H9 (cell line): Measurements from ENCODE around the gene SUPT5H. TPM values are rescaled to one million over a fixed set of nuclear protein-coding genes. Genes with fewer than 3 reads are reported as not detected.
A peak's percentile ranks its signal among the peaks of the same experiment; 100 is the strongest.

ENCODE experiments used
- DNase-seq: peaks from one replicate; pipeline ENCODE4 v3.0.0-alpha.2; 2017
- H2AFZ ChIP-seq: one replicate; pipeline ENCODE4 v1.6.1; 2013; ENCODE audit warnings: mild to moderate bottlenecking, low read length, control low read depth, moderate library complexity
- H2AK5ac ChIP-seq: 2 replicates; pipeline ENCODE4 v1.6.1; 2013; ENCODE audit warnings: low read length, control low read depth, mixed read lengths; ENCODE audit not compliant: insufficient read length
- H2BK120ac ChIP-seq: one replicate; pipeline ENCODE4 v1.6.1; 2013; ENCODE audit warnings: low read depth, mild to moderate bottlenecking, low read length, control low read depth, inconsistent platforms; ENCODE audit not compliant: poor library complexity, severe bottlenecking
- H2BK12ac ChIP-seq: 2 replicates; pipeline ENCODE4 v1.6.1; 2013; ENCODE audit warnings: low read length, control low read depth, mixed read lengths, low read depth; ENCODE audit not compliant: insufficient read length
- H2BK15ac ChIP-seq: 2 replicates; pipeline ENCODE4 v1.6.1; 2013; ENCODE audit warnings: low read depth, low read length, control low read depth
- H2BK20ac ChIP-seq: one replicate; pipeline ENCODE4 v1.6.1; 2013; ENCODE audit warnings: low read depth, mild to moderate bottlenecking, low read length, control low read depth, inconsistent platforms; ENCODE audit not compliant: poor library complexity, severe bottlenecking
- H2BK5ac ChIP-seq: 2 replicates; pipeline ENCODE4 v1.6.1; 2013; ENCODE audit warnings: low read length, control low read depth, mixed read lengths; ENCODE audit not compliant: insufficient read length
- H3K14ac ChIP-seq: 2 replicates; pipeline ENCODE4 v1.6.1; 2013; ENCODE audit warnings: low read length, control low read depth; ENCODE audit not compliant: insufficient read depth
- H3K18ac ChIP-seq: 2 replicates; pipeline ENCODE4 v1.6.1; 2013; ENCODE audit warnings: low read depth, mild to moderate bottlenecking, mixed read lengths, low read length, control low read depth; ENCODE audit not compliant: insufficient read length
- H3K23ac ChIP-seq: 2 replicates; pipeline ENCODE4 v1.6.1; 2013; ENCODE audit warnings: low read length, control low read depth, mixed read lengths, low read depth; ENCODE audit not compliant: insufficient read length
- H3K23me2 ChIP-seq: 2 replicates; pipeline ENCODE4 v1.6.1; 2013; ENCODE audit warnings: low read depth, mild to moderate bottlenecking, mixed read lengths, low read length, control low read depth; ENCODE audit not compliant: insufficient read length, poor library complexity, severe bottlenecking
- H3K27ac ChIP-seq: 2 replicates; pipeline ENCODE4 v1.5.1; 2013; ENCODE audit warnings: low read length, control low read depth, mixed read lengths, low read depth; ENCODE audit not compliant: insufficient read length
- H3K27me3 ChIP-seq: 2 replicates; pipeline ENCODE4 v1.6.1; 2013; ENCODE audit warnings: low read length, control low read depth, inconsistent platforms; ENCODE audit not compliant: insufficient read depth
- H3K4ac ChIP-seq: 2 replicates; pipeline ENCODE4 v1.6.1; 2013; ENCODE audit warnings: low read depth, mild to moderate bottlenecking, control low read depth, inconsistent platforms, low read length, moderate library complexity
- H3K4me1 ChIP-seq: 2 replicates; pipeline ENCODE4 v1.6.1; 2013; ENCODE audit warnings: low read length, control low read depth, inconsistent platforms; ENCODE audit not compliant: insufficient read depth
- H3K4me2 ChIP-seq: 2 replicates; pipeline ENCODE4 v1.6.1; 2013; ENCODE audit warnings: low read length, control low read depth, mixed read lengths; ENCODE audit not compliant: insufficient read length, insufficient read depth
- H3K56ac ChIP-seq: 2 replicates; pipeline ENCODE4 v1.6.1; 2013; ENCODE audit warnings: low read depth, mild to moderate bottlenecking, mixed read lengths, low read length, control low read depth; ENCODE audit not compliant: insufficient read length
- H3K79me1 ChIP-seq: 2 replicates; pipeline ENCODE4 v1.6.1; 2013; ENCODE audit warnings: low read depth, mild to moderate bottlenecking, moderate library complexity, low read length, control low read depth, inconsistent platforms; ENCODE audit not compliant: insufficient read depth, poor library complexity, severe bottlenecking
- H3K79me2 ChIP-seq: 2 replicates; pipeline ENCODE4 v1.6.1; 2013; ENCODE audit warnings: low read length, control low read depth, inconsistent platforms; ENCODE audit not compliant: insufficient read depth
- H3K9ac ChIP-seq: 2 replicates; pipeline ENCODE4 v1.6.1; 2013; ENCODE audit warnings: low read length, control low read depth, mixed read lengths; ENCODE audit not compliant: insufficient read length; ENCODE audit errors: extremely low read depth
- H3K9me3 ChIP-seq: one replicate; pipeline ENCODE4 v1.6.1; 2013; ENCODE audit warnings: low read depth, low read length, inconsistent platforms; ENCODE audit not compliant: control insufficient read depth
- H3T11ph ChIP-seq: one replicate; pipeline ENCODE4 v1.6.1; 2013; ENCODE audit warnings: mild to moderate bottlenecking, low read length, control low read depth, inconsistent platforms
- H4K20me1 ChIP-seq: one replicate; pipeline ENCODE4 v1.6.1; 2013; ENCODE audit not compliant: control insufficient read depth, insufficient read length, insufficient read depth
- H4K5ac ChIP-seq: 2 replicates; pipeline ENCODE4 v1.6.1; 2013; ENCODE audit warnings: low read depth, mild to moderate bottlenecking, mixed read lengths, low read length, control low read depth; ENCODE audit not compliant: insufficient read length
- H4K8ac ChIP-seq: replicated peaks from 2 replicates; pipeline ENCODE4 v1.6.1; 2013; ENCODE audit warnings: low read length, control low read depth, mixed read lengths, low read depth; ENCODE audit not compliant: insufficient read length
- H4K91ac ChIP-seq: 2 replicates; pipeline ENCODE4 v1.6.1; 2013; ENCODE audit warnings: low read depth, mild to moderate bottlenecking, moderate library complexity, mixed read lengths, low read length, control low read depth; ENCODE audit not compliant: insufficient read length
- H3K27ac Mint-ChIP-seq, 3 experiments: 2 replicates in 2 of 3; 3 replicates in 1 of 3; pipeline ENCODE4 v1.8.0; 2020 to 2021; ENCODE audit warnings: mixed read lengths in 3 of 3, mild to moderate bottlenecking in 1 of 3, moderate library complexity in 1 of 3
- H3K27me3 Mint-ChIP-seq: 2 replicates; pipeline ENCODE4 v1.8.0; 2021; ENCODE audit warnings: low read depth, mild to moderate bottlenecking, moderate library complexity, mixed read lengths
- H3K36me3 Mint-ChIP-seq, 3 experiments: 2 replicates in 2 of 3; 3 replicates in 1 of 3; pipeline ENCODE4 v1.8.0; 2020 to 2021; ENCODE audit warnings: low read depth in 3 of 3, mixed read lengths in 3 of 3; ENCODE audit not compliant: insufficient read depth in 1 of 3
- H3K4me1 Mint-ChIP-seq, 2 experiments: 2 replicates each; pipeline ENCODE4 v1.8.0; 2020; ENCODE audit warnings: mixed read lengths in 2 of 2
- H3K4me3 Mint-ChIP-seq, 2 experiments: 2 replicates in 1 of 2; 3 replicates in 1 of 2; pipeline ENCODE4 v1.8.0; 2020 to 2021; ENCODE audit warnings: mild to moderate bottlenecking in 2 of 2, mixed read lengths in 2 of 2, moderate library complexity in 1 of 2
- H3K9me3 Mint-ChIP-seq, 2 experiments: 2 replicates in 1 of 2; 3 replicates in 1 of 2; pipeline ENCODE4 v1.8.0; 2020; ENCODE audit warnings: mild to moderate bottlenecking in 2 of 2, mixed read lengths in 2 of 2, moderate library complexity in 1 of 2
- WGBS: extraction: QIAGEN DNeasy Blood & Tissue Kit; methylation state at CpG from one replicate; pipeline ENCODE4 v1.1.7; 2013; ENCODE audit warnings: missing lambda C conversion rate, low lambda C conversion rate, mixed read lengths; ENCODE audit not compliant: insufficient read length; ENCODE audit errors: extremely low coverage; 5-methylcytosine and 5-hydroxymethylcytosine counted together
- total RNA-seq: library from RNA; stranded (reverse); gene quantifications from 2 replicates; pipeline ENCODE4 v1.2.1, GENCODE V29; 2021
- TF ChIP-seq, protein P1 (sequence below): fragments of 200-600 bp; sonication (generic); conservative IDR thresholded peaks from 3 replicates; pipeline ENCODE4 v1.8.0; 2021; ENCODE audit warnings: antibody characterized with exemption, mild to moderate bottlenecking

The SUPT5H gene
- total RNA-seq, 1 experiment from 2014 or later: 145 TPM

DNA sequence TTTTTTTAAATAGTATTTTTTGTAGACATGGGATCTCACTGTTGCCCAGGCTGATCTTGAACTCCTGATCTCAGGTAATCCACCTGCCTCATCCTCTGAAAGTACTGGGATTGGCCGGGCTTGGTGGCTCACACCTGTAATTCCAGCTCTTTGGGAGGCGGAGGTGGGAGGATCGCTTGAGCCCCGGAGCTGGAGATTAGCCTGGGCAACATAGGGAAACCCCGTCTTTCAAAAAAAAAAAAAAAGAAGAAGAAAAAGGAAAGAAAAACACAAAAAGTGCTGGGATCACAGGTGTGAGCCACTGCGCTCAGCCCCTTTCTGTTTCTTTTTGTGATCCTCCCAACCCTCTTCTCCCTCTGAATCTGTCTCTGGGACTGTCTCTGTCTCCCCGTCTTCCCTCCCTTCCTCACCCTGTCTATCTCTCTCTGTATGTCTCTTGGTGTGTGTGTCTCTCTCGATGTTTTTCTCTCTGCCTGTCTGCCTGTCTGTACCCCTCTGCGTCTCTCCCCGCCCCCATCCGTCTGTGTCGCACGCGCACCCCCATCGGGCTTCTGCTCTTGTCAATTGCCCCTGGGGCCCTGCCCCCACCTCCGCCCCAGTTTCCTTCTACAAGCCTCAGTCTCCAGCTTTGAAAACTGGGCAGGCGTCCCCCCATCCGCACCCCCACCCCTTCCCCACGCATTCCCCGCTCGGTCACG lies 39.3 kb upstream of the SUPT5H start:
- Mint-ChIP-seq H3K4me1 (peaks cover 43 to 57% of the 10 kb centered on the region in 2 experiments), H3K9me3 (no peaks in the 10 kb centered on the region), H3K27ac (peak overlapping the region; percentile 44 to 95 (median 70); a peak in 5 of 7 replicates), H3K27me3 (no peaks in the 10 kb centered on the region; the same call in 1 of the 2 replicates), H3K36me3 (peaks cover 6 to 13% (median 11%) of the 10 kb centered on the region in 3 experiments), H3K4me3 (peak overlapping the region; percentile 83 to 92)
- Histone ChIP-seq H2AFZ (no peak overlapping the region), H3K18ac (peak overlapping the region; percentile 21), H3T11ph (no peak overlapping the region), H3K27ac (no peak overlapping the region), H3K14ac (no peak overlapping the region), H2BK15ac (no peak overlapping the region), H2BK120ac (no peak overlapping the region), H2BK5ac (no peak overlapping the region), H2AK5ac (no peak overlapping the region), H3K4me2 (peak overlapping the region; percentile 74), H3K56ac (no peak overlapping the region), H4K91ac (no peak overlapping the region), H3K9ac (no peak overlapping the region), H3K79me1 (no peaks in the 10 kb centered on the region), H4K20me1 (no peaks in the 10 kb centered on the region), H4K5ac (no peak overlapping the region), H4K8ac (no peak overlapping the region), H3K79me2 (peaks cover 3% of the 10 kb centered on the region; the same call in 1 of the 2 replicates), H3K27me3 (no peaks in the 10 kb centered on the region), H3K23ac (no peak overlapping the region), H3K9me3 (no peaks in the 10 kb centered on the region), H2BK12ac (no peak overlapping the region), H3K4me1 (peaks cover 5% of the 10 kb centered on the region; the same call in 1 of the 2 replicates), H3K4ac (no peak overlapping the region), H2BK20ac (no peak overlapping the region), H3K23me2 (peaks cover 27% of the 10 kb centered on the region)
- DNase-seq: peak; percentile 80
- WGBS: no CpG with 5 or more reads among the region's 22 CpGs
- TF ChIP-seq, protein P1, sequence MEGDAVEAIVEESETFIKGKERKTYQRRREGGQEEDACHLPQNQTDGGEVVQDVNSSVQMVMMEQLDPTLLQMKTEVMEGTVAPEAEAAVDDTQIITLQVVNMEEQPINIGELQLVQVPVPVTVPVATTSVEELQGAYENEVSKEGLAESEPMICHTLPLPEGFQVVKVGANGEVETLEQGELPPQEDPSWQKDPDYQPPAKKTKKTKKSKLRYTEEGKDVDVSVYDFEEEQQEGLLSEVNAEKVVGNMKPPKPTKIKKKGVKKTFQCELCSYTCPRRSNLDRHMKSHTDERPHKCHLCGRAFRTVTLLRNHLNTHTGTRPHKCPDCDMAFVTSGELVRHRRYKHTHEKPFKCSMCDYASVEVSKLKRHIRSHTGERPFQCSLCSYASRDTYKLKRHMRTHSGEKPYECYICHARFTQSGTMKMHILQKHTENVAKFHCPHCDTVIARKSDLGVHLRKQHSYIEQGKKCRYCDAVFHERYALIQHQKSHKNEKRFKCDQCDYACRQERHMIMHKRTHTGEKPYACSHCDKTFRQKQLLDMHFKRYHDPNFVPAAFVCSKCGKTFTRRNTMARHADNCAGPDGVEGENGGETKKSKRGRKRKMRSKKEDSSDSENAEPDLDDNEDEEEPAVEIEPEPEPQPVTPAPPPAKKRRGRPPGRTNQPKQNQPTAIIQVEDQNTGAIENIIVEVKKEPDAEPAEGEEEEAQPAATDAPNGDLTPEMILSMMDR: no peak
